Stimulated activated naive B cell treated with anti-CD40 and anti-IgM and Interleukin-4, amounts not matched to agents 10 μg/mL and 1 μg/mL and 100 μg/mL, for 72 hours (primary cell): ENCODE results near the gene STK39.
A peak's percentile ranks its signal among the peaks of the same experiment; 100 is the strongest.
"Not testable (repeated sequence)": the region's sequence is repeated elsewhere in the genome, so short reads cannot be mapped to it uniquely, and the experiment has no call there.

Experiments
- ATAC-seq, 2 donors: fragments of 150-1000 bp; cut with Tn5 transposase; replicated peaks; 2 replicates each; pipeline ENCODE4 v1.10.0; 2021; ENCODE audit warnings: moderate library complexity in 1 of 2
- DNase-seq: peaks from one replicate; pipeline ENCODE4 v3.0.0; 2021
- H3K27ac Mint-ChIP-seq: one replicate; pipeline ENCODE4 v1.8.0; 2022; ENCODE audit warnings: mild to moderate bottlenecking, mixed read lengths
- H3K27me3 Mint-ChIP-seq, 2 donors: one replicate each; pipeline ENCODE4 v1.8.0; 2022; ENCODE audit warnings: mixed read lengths in 2 of 2
- H3K36me3 Mint-ChIP-seq, 2 donors: one replicate each; pipeline ENCODE4 v1.8.0; 2022; ENCODE audit warnings: mixed read lengths in 2 of 2, mild to moderate bottlenecking in 1 of 2
- H3K4me1 Mint-ChIP-seq, 2 donors: one replicate each; pipeline ENCODE4 v1.8.0; 2022; ENCODE audit warnings: mixed read lengths in 2 of 2, mild to moderate bottlenecking in 1 of 2
- H3K4me3 Mint-ChIP-seq, 2 donors: one replicate each; pipeline ENCODE4 v1.8.0; 2022; ENCODE audit warnings: mild to moderate bottlenecking in 2 of 2, mixed read lengths in 2 of 2, moderate library complexity in 1 of 2
- H3K9me3 Mint-ChIP-seq, 2 donors: one replicate each; pipeline ENCODE4 v1.8.0; 2022; ENCODE audit warnings: mixed read lengths in 2 of 2, mild to moderate bottlenecking in 1 of 2

Gene STK39

DNA sequence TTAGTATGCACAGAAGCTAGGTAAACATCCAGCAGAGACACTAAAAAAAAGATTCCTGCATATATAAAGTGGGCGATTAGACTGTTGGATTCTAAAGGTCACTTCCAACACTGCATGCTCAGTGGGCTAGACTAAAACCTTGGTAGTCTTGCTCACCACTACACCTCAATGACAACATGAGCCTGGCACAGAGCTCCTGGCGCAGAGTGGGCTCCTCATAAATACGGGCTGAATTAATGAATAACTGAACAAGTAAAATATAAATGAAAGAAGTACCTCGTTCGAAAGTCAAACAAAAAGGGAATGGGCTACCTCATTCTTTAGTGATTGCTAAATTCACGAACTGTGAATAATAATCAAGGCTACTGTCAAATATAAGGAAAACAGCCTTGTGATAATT lies 185.3 kb downstream of the STK39 start:
- H3K36me3 Mint-ChIP-seq = peaks cover 15 to 40% of the 10 kb centered on the region in 2 donors
- no peak for ATAC-seq

DNA sequence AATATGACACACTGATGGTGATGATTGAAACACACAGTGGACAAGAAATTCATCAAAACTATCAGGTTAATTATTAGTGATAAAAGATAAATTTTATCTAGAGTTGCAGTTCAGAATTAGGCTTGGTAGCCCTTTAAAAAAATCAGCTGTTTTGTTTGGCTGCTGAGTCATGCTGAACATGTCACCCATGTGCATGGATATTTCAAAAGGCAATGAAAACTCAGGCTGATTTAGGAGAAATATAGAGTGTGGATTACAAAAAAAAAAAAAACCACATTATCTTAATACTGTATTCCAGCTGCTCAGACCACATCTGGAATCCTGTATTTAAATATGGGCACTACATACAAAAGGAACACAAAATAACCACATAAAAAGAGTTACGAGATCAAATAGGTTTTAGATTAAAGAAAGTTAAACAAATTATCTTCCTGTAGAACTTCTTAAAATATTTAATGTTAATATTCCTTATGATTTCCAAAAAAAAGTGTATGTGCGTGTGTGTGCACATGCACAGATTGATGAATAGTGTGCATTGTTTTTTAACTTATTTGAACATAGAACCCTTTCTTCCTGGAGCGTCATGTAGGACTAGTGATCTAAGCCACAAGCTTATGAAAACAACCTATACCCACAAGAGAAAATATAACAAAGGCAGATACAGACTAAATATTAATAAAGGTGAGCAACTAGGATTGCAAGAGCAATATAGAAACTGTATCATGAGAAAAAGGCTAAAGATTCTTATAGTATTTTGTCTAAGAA lies 186.2 kb downstream of the STK39 start:
- Mint-ChIP-seq H3K4me3 (no peak overlapping the region), H3K27me3 (no peaks in the 10 kb centered on the region)

More for the DNA sequence above, 185.3 kb downstream of the STK39 start:
- DNase-seq = no peak
- Mint-ChIP-seq H3K27me3 (no peaks in the 10 kb centered on the region), H3K9me3 (no peaks in the 10 kb centered on the region), H3K4me3 (no peak overlapping the region), H3K27ac (no peak overlapping the region), H3K4me1 (no peaks in the 10 kb centered on the region)

DNA sequence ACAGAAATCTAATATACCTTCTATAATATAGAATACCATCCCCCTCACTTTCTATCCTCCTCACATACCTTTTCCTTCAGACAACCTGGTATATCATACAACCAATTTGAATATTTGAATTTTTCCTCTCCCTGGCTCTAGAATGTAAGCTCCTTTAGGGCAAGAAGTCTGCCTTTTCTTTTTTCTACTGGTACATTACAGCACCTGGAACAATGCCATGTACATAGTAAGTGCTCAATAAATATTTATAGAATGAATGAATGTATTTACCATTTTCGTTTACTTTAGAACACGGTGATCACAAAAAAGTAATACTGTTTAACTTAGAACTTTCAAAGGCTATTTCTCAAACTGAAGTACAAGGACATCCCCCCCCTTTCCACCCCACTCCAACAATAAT lies 187.6 kb downstream of the STK39 start:
- H3K9me3 Mint-ChIP-seq = no peaks in the 10 kb centered on the region
- ATAC-seq = no peak
- peaks cover 10 to 30% of the 10 kb centered on the region in 2 donors for H3K36me3 Mint-ChIP-seq

More for the DNA sequence above, 186.2 kb downstream of the STK39 start:
- H3K9me3 Mint-ChIP-seq = no peaks in the 10 kb centered on the region
- H3K4me1 Mint-ChIP-seq = no peaks in the 10 kb centered on the region
- DNase-seq = no peak
- H3K27ac Mint-ChIP-seq = no peak overlapping the region
- no peak for ATAC-seq
- peaks cover 14 to 37% of the 10 kb centered on the region in 2 donors for H3K36me3 Mint-ChIP-seq

DNA sequence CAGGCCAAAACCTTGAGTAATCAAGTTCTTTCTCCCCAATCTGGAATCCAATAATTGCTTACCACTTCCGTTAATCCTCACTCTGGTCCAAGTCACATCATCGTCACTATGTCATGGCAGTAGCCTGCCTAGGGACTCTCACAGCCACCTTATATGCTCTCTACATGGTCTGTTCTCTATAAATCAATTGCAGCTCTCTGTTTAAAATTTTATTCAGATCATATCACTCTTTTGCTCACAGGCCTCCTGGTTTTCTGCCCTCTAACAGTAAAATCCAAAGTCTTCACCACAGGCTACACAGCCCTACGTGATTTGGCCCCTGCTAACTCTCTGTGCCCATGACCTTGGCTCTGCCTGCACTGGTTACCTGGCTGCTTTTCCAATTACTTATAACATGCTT lies 188.7 kb downstream of the STK39 start:
- Mint-ChIP-seq H3K27me3 (no peaks in the 10 kb centered on the region), H3K9me3 (no peaks in the 10 kb centered on the region), H3K4me3 (no peak overlapping the region), H3K4me1 (no peaks in the 10 kb centered on the region), H3K36me3 (peaks cover 13 to 35% of the 10 kb centered on the region in 2 donors), H3K27ac (no peak overlapping the region)
- ATAC-seq (no peak), DNase-seq (no peak)

More for the DNA sequence above, 187.6 kb downstream of the STK39 start:
- H3K27me3 Mint-ChIP-seq = no peaks in the 10 kb centered on the region
- no peak for DNase-seq
- H3K4me1 Mint-ChIP-seq = no peaks in the 10 kb centered on the region
- no peak overlapping the region for H3K4me3 Mint-ChIP-seq
- H3K27ac Mint-ChIP-seq = no peak overlapping the region

DNA sequence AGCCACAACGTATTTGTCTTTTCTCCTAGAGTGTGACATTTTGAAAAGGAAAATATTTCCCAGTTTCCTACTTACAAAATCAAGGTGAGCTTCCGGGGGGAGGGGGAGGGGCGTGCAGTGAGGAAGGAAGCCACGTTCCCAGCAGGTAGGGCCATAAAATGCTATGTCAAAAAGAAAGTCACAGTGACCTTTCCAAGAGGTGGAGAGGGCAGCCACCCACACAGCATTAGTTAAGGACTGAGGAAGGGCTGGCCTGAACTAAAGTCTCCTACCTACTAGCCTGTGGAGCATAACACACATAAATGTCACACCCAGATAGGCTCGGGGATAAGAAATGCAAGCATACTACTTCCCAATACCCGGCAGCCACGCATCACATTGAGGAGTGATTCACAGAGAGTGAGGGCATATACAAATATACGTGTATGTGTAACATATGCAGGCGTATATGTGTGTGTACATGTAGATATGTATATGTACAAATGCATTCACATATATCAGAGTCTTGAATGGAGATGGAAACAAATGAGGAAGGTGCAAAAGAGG lies 191.1 kb downstream of the STK39 start:
- no peaks in the 10 kb centered on the region for H3K9me3 Mint-ChIP-seq
- H3K36me3 Mint-ChIP-seq = peaks cover 9 to 21% of the 10 kb centered on the region in 2 donors
- no peaks in the 10 kb centered on the region for H3K27me3 Mint-ChIP-seq
- H3K4me1 Mint-ChIP-seq = no peaks in the 10 kb centered on the region
- DNase-seq = no peak
- peak; percentile 74 to 77 for ATAC-seq
- no peak overlapping the region for H3K27ac Mint-ChIP-seq
- no peak overlapping the region for H3K4me3 Mint-ChIP-seq

DNA sequence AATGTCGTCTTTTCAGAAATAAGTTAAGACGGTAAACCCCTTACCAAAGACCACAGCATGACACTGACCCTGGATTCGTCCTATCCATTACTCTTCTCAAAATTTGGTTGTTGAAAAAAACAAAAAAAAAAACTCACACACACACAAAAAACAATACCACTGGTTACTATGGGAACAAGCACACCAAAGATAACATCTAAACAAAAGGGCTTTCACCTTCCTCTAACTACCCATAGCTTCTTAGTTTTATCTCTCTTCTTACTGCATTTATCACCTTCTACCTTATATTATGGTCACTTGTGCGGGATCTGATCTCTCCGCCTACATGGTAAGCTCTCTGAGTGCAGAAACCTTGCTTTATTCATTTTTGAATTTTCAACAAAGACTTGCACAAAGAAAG lies 192.7 kb downstream of the STK39 start:
- no peaks in the 10 kb centered on the region for H3K27me3 Mint-ChIP-seq
- H3K36me3 Mint-ChIP-seq = peaks cover 10 to 12% of the 10 kb centered on the region in 2 donors
- H3K4me3 Mint-ChIP-seq = no peak overlapping the region
- no peak overlapping the region for H3K27ac Mint-ChIP-seq
- H3K4me1 Mint-ChIP-seq = peaks cover 0 to 2% of the 10 kb centered on the region in 2 donors
- no peak for DNase-seq
- no peaks in the 10 kb centered on the region for H3K9me3 Mint-ChIP-seq
- no peak for ATAC-seq

DNA sequence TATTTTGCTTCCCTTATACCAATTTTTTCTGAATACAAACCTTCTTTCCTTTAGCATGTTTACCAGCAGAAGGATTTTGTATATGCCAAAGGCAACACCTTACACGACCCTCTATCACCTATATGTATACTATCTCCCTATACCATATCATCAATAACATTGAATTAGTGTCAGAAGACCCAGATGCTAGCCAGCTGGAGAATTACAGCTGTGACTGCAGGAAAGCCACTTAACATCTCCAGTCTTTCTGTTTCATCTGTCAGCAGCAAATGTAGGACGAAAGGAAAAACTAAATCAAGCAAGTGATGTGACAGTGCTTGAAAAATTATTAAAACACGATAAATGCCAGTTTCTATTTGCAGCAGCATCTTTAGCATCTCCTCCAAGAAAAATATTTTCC lies 193.7 kb downstream of the STK39 start:
- DNase-seq = no peak
- Mint-ChIP-seq H3K9me3 (no peaks in the 10 kb centered on the region), H3K27me3 (no peaks in the 10 kb centered on the region), H3K36me3 (peaks cover 13 to 17% of the 10 kb centered on the region in 2 donors), H3K4me3 (no peak overlapping the region), H3K4me1 (peaks cover 2 to 4% of the 10 kb centered on the region in 2 donors), H3K27ac (no peak overlapping the region)
- no peak for ATAC-seq

DNA sequence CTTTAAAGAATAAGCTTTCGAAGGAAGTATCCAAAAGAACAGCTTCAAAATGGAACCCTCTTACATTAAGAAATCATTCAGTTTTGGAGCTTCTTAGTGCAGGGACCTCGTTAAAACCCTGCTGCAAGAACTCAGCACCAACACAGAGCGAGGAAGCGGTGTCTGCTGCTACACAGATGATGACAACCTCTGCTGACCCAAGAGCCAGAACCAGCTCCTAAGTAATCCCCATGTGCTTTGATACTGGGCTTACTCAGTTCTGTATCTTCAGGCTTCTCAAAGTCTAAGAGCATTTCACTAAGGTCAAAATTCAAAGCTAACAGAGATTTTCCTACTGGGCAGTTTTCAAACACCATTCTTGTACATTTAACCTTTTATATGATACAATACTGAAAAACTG lies 194.6 kb downstream of the STK39 start:
- Mint-ChIP-seq H3K27me3 (no peaks in the 10 kb centered on the region), H3K27ac (no peak overlapping the region), H3K36me3 (peaks cover 19 to 20% of the 10 kb centered on the region in 2 donors), H3K4me1 (peaks cover 2 to 6% of the 10 kb centered on the region in 2 donors), H3K9me3 (peaks cover 0 to 2% of the 10 kb centered on the region in 2 donors), H3K4me3 (no peak overlapping the region)
- ATAC-seq (no peak), DNase-seq (no peak)

DNA sequence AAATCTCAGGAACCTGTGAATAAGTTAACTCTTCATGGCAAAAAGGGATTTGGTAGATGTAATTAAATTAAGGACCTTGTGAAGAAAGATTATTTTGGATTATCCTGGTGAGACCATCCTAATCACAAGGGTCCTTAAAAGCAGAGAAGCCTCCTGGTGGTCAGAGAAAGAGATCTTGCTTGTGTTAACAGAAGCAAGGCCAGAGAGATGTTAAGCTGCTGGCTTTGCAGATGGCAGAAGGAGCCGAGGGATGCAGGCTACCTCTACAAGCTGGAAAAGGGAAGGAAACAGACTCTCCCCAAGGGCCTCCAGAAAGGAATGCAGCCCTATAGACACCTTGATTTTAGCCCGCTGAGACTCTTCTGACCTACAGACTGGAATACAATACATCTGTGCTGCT lies 197.0 kb downstream of the STK39 start:
- Mint-ChIP-seq H3K27me3 (no peaks in the 10 kb centered on the region), H3K4me1 (peaks cover 9 to 10% of the 10 kb centered on the region in 2 donors), H3K27ac (no peak overlapping the region), H3K4me3 (no peak overlapping the region), H3K36me3 (peaks cover 24 to 25% of the 10 kb centered on the region in 2 donors), H3K9me3 (peaks cover 0 to 2% of the 10 kb centered on the region in 2 donors)
- ATAC-seq = no peak
- DNase-seq = no peak

DNA sequence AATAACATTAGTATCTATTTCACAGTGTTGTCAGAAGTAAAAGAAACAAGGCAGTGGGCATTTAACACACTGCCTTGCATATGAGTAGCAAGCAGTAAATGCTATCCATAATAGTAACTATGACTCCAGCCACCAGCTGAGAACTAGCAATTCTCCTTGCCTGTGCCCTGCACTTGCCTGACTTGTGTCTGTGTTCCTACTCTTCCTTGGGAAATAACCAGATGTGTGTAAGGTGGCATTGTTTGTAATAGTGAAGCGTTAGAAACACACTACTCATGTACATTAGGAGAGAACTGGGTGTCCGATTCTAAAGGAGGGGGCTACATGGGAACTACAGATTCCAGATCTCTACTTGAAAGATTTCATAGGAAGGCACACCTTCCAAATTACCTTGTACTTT lies 197.8 kb downstream of the STK39 start:
- DNase-seq = no peak
- H3K9me3 Mint-ChIP-seq = peaks cover 0 to 2% of the 10 kb centered on the region in 2 donors
- H3K27me3 Mint-ChIP-seq = no peaks in the 10 kb centered on the region
- H3K27ac Mint-ChIP-seq = peak overlapping the region; percentile 68
- peaks cover 13 to 17% of the 10 kb centered on the region in 2 donors for H3K4me1 Mint-ChIP-seq
- no peak for ATAC-seq
- peaks cover 22 to 24% of the 10 kb centered on the region in 2 donors for H3K36me3 Mint-ChIP-seq
- no peak overlapping the region for H3K4me3 Mint-ChIP-seq

DNA sequence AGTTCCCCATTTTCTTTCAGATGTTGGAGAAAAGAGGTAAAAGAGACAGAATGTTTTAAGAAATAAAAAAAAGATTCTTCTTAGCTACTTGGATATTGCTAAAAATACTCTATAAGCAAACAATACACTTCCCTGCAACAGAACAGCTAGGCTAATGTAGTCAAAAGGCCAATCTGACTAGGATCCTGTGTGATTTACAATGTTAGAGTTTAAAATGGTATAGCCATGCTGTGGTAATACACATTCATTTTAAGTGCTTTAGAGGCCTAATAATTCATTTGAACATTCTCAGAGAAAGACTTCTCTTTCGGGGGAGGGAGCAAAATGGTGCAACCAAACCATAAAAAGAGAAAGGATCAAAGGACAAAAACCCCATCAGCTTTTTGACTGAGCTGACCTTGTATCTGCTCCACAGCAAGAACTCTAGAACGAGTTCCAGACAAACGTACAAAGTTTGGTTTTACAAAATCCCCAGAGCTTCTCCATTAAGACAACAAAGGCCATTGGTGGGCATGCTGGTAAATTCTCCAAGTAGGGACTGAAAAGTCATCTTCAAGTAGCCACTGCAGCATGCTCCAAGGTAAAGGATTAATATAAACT lies 200.2 kb downstream of the STK39 start:
- H3K27ac Mint-ChIP-seq = no peak overlapping the region
- peaks cover 25 to 39% of the 10 kb centered on the region in 2 donors for H3K4me1 Mint-ChIP-seq
- no peak overlapping the region for H3K4me3 Mint-ChIP-seq
- no peaks in the 10 kb centered on the region for H3K27me3 Mint-ChIP-seq
- ATAC-seq = no peak
- peaks cover 0 to 2% of the 10 kb centered on the region in 2 donors for H3K9me3 Mint-ChIP-seq
- H3K36me3 Mint-ChIP-seq = peaks cover 16 to 19% of the 10 kb centered on the region in 2 donors
- no peak for DNase-seq

DNA sequence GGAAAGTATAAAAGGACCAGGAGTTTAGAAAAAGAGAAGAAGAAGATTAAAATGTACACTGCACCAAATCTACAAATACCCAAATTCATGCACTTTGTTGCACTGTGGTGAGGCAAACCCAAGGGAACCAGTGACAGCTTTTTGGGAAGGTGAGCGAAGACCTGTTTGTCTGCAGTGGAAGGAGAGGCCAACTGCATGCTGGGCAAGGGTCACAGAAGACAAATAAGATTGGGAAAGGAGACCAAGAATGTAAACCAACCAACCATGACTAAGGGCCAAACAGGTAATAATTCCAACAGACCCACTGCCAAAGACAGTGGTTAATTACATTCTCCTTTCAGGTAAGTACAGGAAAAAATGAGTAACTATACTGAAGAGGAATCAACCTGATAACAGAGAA lies 202.8 kb downstream of the STK39 start:
- peaks cover 0 to 3% of the 10 kb centered on the region in 2 donors for H3K9me3 Mint-ChIP-seq
- H3K4me3 Mint-ChIP-seq = peak overlapping the region in 1 of 2 donors; percentile 18
- no peak for ATAC-seq
- H3K27me3 Mint-ChIP-seq = no peaks in the 10 kb centered on the region
- DNase-seq = no peak
- peak overlapping the region; percentile 31 for H3K27ac Mint-ChIP-seq
- H3K4me1 Mint-ChIP-seq = peaks cover 36 to 64% of the 10 kb centered on the region in 2 donors
- peaks cover 18 to 21% of the 10 kb centered on the region in 2 donors for H3K36me3 Mint-ChIP-seq

DNA sequence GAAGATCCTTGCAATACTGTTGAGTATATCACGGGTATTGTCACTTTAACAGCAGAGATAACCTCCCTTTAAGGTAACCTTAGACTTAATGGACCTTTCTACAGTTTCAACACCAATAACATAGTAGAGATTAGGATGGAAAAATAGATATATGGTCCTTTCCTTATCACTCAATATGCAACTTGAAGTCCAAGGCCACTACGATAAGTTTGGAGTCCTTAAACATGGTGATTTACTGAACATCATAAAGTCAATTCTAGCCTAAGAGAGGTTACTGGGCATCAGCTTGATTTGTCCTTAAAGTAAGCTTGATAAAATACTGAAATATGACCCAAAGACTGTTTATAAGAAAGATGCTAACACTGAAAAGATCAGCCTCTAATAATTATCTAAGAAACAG lies 203.2 kb downstream of the STK39 start:
- H3K27ac Mint-ChIP-seq = peak overlapping the region; percentile 31
- peaks cover 0 to 3% of the 10 kb centered on the region in 2 donors for H3K9me3 Mint-ChIP-seq
- ATAC-seq (no peak), DNase-seq (no peak)
- H3K4me3 Mint-ChIP-seq = no peak overlapping the region
- H3K36me3 Mint-ChIP-seq = peaks cover 18 to 19% of the 10 kb centered on the region in 2 donors
- peaks cover 36 to 65% of the 10 kb centered on the region in 2 donors for H3K4me1 Mint-ChIP-seq
- no peaks in the 10 kb centered on the region for H3K27me3 Mint-ChIP-seq

DNA sequence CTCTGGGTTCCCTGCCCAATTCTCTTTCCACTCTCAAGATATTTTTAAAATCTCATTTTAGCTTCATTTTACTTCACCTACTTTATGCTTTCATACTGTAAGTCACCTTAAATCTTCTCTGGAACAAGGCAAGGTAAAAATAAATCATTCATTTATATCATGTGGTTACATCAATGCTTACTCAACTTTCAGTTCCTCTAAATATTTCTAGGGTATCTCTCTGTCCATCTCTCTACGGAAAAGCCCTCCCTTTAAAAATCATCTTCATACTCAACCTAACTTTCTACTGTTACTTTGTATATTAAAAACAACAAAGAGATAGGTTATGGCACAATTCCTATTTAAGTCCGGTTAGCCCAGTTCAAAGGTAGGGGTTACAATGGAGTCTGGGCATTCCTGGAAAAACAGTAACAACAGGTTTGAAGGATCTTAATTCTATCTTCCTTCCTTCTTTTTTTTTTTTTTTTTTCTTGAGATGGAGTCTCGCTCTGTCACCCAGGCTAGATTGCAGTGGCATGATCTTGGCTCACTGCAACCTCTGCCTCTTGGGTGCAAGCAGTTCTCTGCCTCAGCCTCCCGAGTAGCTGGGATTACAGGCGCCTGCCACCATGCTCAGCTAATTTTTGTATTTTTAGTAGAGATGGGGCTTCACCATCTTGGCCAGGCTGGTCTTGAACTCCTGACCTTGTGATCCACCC lies 205.1 kb downstream of the STK39 start:
- not testable (repeated sequence) for H3K9me3 Mint-ChIP-seq, H3K27me3 Mint-ChIP-seq, DNase-seq
- peaks cover 44 to 72% of the 10 kb centered on the region in 2 donors for H3K4me1 Mint-ChIP-seq
- peak; percentile 92 to 94 for ATAC-seq
- H3K4me3 Mint-ChIP-seq = peak overlapping the region; percentile 44 to 73
- H3K36me3 Mint-ChIP-seq = peaks cover 9 to 13% of the 10 kb centered on the region in 2 donors
- peak overlapping the region; percentile 88 for H3K27ac Mint-ChIP-seq
